AG04450 (cell line): ENCODE results near the gene UGCG. TPM values are rescaled to one million over a fixed set of nuclear protein-coding genes. Genes with fewer than 3 reads are reported as not detected.

ENCODE experiments used
- CTCF ChIA-PET: fragments of 300-600, 350-600 bp; formaldehyde crosslinking; extraction: SDS; loops from one replicate; lab custom pipeline; 2022; ENCODE audit warnings: antibody characterized with exemption, inconsistent platforms; lab: Charles Lee
- POLR2A ChIA-PET: fragments of 350-600 bp; formaldehyde crosslinking; extraction: SDS; loops from one replicate; lab custom pipeline; 2021; ENCODE audit warnings: antibody characterized with exemption, inconsistent platforms; lab: Yijun Ruan, JAX
- DNase-seq: peaks from one replicate; pipeline ENCODE4 v3.0.0-alpha.2; 2011; ENCODE audit warnings: low read depth, low spot score
- H3K27ac ChIP-seq: one replicate; pipeline ENCODE4 v1.5.1; 2012; ENCODE audit warnings: low read depth, low read length, control low read depth
- H3K27me3 ChIP-seq: one replicate; pipeline ENCODE4 v1.6.0; 2012; ENCODE audit warnings: low read length; ENCODE audit not compliant: control insufficient read depth, insufficient read depth
- H3K4me3 ChIP-seq: 2 replicates; pipeline ENCODE4 v1.5.1; 2011; ENCODE audit warnings: mild to moderate bottlenecking, low read depth, low read length, control low read depth
- H3K9me3 ChIP-seq: 2 replicates; pipeline ENCODE4 v1.5.1; 2012; ENCODE audit warnings: low read length; ENCODE audit not compliant: control insufficient read depth, insufficient read depth
- polyA plus RNA-seq: library from polyadenylated mRNA; depleted of rRNA; stranded (reverse); fragments of >200 nt; gene quantifications from 2 replicates; pipeline ENCODE4 v1.2.3, GENCODE V29; 2011
- TF ChIP-seq, protein P1 (sequence below): IDR thresholded peaks from 2 replicates; pipeline ENCODE4 v1.5.1; 2011; ENCODE audit warnings: low read depth, low read length, control low read depth, inconsistent platforms

Gene UGCG
- polyA plus RNA-seq, 1 experiment: 149 TPM

DNA sequence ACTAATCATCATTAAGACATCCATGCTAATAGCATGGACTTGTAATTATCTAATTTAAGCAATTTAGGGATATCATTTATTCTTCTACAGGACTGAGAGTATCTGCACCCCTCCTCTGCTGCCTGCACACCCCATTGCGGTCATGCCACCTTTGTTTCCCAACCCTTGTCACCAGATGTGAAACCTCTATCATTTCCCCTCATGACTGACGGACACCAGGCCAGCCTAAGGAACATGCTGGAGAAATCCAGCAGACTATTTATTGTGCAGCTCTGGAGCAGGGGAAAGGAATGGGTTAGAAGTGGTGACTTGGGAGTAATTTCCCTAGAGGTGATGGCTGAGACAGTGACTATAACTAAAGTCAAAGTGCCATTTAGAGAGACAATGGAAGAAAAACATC is 40.7 kb downstream of the UGCG start:
- H3K4me3 ChIP-seq: no peak overlapping the region
- no peaks in the 10 kb centered on the region for H3K9me3 ChIP-seq
- ChIA-PET CTCF (interaction anchor here (0.9 to 1.9 kb wide), 2 partner anchors 18 to 138 kb away, joined by 3 to 9 read pairs; no protein-coding TSS in a partner anchor), POLR2A (interaction anchor here (0.6 to 1.8 kb wide), 3 partner anchors 21 to 960 kb away, joined by 3 to 7 read pairs (median 7); no protein-coding TSS in a partner anchor)
- H3K27ac ChIP-seq: peak overlapping the region; percentile 59
- TF ChIP-seq, protein P1, sequence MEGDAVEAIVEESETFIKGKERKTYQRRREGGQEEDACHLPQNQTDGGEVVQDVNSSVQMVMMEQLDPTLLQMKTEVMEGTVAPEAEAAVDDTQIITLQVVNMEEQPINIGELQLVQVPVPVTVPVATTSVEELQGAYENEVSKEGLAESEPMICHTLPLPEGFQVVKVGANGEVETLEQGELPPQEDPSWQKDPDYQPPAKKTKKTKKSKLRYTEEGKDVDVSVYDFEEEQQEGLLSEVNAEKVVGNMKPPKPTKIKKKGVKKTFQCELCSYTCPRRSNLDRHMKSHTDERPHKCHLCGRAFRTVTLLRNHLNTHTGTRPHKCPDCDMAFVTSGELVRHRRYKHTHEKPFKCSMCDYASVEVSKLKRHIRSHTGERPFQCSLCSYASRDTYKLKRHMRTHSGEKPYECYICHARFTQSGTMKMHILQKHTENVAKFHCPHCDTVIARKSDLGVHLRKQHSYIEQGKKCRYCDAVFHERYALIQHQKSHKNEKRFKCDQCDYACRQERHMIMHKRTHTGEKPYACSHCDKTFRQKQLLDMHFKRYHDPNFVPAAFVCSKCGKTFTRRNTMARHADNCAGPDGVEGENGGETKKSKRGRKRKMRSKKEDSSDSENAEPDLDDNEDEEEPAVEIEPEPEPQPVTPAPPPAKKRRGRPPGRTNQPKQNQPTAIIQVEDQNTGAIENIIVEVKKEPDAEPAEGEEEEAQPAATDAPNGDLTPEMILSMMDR: no peak
- DNase-seq: no peak
- no peaks in the 10 kb centered on the region for H3K27me3 ChIP-seq

DNA sequence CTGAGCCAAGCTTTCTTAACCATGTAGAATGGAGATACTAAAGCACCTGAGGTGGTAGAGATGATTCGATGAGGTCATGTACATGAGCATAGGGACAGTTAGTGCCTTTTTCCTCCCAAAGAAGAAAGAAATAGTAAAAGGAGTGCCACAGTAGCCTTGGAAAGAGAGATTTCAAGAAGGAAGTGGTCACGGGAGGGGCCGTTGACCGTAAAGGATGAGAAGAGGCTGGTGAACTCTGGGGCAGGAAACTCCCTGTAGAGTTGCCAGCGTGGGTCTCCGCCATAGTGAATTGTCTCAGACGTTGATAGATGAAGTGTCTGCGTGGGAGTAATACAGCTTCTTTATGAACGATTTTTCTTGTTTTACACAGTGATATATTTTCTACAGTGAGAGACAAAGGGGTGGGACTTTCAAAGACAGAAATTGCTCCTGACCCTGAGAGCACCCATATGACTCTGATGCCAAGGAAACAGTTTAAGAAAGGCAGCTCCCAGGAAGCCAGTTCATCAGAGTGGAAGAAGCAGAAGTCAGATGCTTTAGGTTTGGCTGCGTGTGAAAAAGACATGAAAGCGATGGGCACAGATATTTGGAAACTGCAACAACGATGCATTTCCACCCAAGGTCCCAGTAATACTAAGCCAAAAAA is 41.3 kb downstream of the UGCG start:
- Histone ChIP-seq H3K27me3 (no peaks in the 10 kb centered on the region), H3K9me3 (no peaks in the 10 kb centered on the region), H3K27ac (peak overlapping the region; percentile 59), H3K4me3 (no peak overlapping the region)
- CTCF ChIA-PET: interaction anchor here (0.7 to 1.9 kb wide), 4 partner anchors 17 to 178 kb away, joined by 3 to 9 read pairs (median 4); no protein-coding TSS in a partner anchor
- no peak for DNase-seq
- TF ChIP-seq, protein P1: no peak
- POLR2A ChIA-PET: interaction anchor here (0.6 to 1.8 kb wide), 4 partner anchors 20 to 960 kb away, joined by 3 to 7 read pairs (median 6); no protein-coding TSS in a partner anchor

DNA sequence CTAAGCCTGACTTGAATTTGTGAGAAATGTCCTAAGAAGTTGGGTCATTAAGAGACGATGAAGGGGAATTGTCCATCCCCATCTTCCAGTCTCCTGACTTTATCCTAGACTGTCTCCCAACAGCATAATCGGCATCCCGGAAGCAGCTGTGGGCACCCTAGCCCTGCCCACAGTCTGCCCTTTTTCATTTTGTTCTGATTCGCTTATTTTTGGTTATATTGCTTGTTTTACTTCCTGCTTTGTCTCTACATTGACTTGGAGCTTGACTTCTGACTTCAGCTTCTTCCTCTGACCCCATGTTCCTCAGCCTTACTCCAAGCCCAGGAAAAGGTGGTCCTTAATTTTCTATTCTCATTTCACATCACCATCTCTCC is 41.8 kb downstream of the UGCG start:
- POLR2A ChIA-PET: interaction anchor here (1.2 to 1.5 kb wide), 2 partner anchors 20 to 107 kb away, joined by 4 to 7 read pairs; no protein-coding TSS in a partner anchor
- TF ChIP-seq, protein P1: no peak
- no peak overlapping the region for H3K4me3 ChIP-seq
- H3K9me3 ChIP-seq: no peaks in the 10 kb centered on the region
- H3K27me3 ChIP-seq: no peaks in the 10 kb centered on the region
- no peak for DNase-seq
- CTCF ChIA-PET: interaction anchor here (0.6 to 1.1 kb wide), 3 partner anchors 136 to 179 kb away, joined by 3 to 5 read pairs (median 4); no protein-coding TSS in a partner anchor
- H3K27ac ChIP-seq: peak overlapping the region; percentile 59

DNA sequence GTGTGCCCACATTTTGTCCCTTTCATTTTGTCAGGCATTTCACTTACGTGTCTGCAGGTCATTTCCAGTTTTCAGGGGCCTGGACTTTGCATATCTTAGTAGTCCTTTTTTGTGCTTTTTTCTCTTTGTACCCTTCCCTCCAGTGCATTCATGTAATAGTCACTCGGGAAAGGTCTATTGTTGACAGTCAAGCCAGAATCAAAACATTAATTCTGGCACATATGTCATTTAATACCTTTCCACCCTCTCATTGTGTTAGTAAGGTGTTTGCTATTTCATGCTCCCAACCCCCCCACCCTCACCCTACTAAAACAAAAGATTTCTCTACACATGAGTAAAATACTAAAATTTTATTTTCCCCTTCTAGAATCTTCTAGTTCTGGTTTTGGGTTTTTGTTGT is 42.7 kb downstream of the UGCG start:
- no peak overlapping the region for H3K27ac ChIP-seq
- CTCF ChIA-PET: no interaction called here
- no peaks in the 10 kb centered on the region for H3K9me3 ChIP-seq
- POLR2A ChIA-PET: no interaction called here
- H3K4me3 ChIP-seq: no peak overlapping the region
- TF ChIP-seq, protein P1: no peak
- no peaks in the 10 kb centered on the region for H3K27me3 ChIP-seq
- no peak for DNase-seq

DNA sequence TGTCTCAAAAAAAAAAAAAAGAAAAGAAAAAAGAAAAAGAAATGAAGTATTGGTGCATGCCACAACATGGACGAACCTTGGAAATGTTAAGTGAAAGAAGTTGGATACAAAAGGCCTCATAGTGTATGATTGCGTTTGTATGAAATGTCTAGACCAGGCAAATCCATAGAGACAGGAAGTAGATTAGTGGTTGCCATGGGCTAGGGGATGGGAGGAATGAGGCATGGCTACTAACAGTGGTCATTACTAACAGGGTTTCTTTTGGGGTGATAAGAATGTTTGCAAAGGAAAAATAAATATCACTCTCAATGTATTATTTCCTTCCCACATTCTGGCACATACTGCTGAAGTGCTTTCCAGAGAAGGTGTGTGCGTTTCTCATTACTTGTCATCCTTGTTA is 44.1 kb downstream of the UGCG start:
- Histone ChIP-seq H3K4me3 (no peak overlapping the region), H3K27me3 (no peaks in the 10 kb centered on the region), H3K9me3 (no peaks in the 10 kb centered on the region), H3K27ac (no peak overlapping the region)
- POLR2A ChIA-PET: no interaction called here
- no peak for DNase-seq
- CTCF ChIA-PET: no interaction called here
- TF ChIP-seq, protein P1: no peak
